ENCODE measurements around the gene SLC4A8.

Gene SLC4A8

GRCh38 chr12:51424662-51425539 lies at the start of gene SLC4A8:
TSS of gene SLC4A8 (plus strand) at chr12:51424831. CDS start at chr12:51424988, 157 bp downstream.
- peak; percentile 94 for TF ChIP-seq CTCF (IDR thresholded peaks at IDR 0.05; ENCODE audit: insufficient read depth, low read length, missing control alignments)
- DNase-seq (ENCODE audit: low read depth, low spot score): no peak
- ChIA-PET POLR2A (no interaction called here), CTCF (interaction anchor here (0.6 to 14.7 kb wide), 21 partner anchors 8 to 449 kb away, joined by 3 to 234 read pairs (median 5); no protein-coding TSS in a partner anchor)
- H3K4me3 ChIP-seq (ENCODE audit: low read depth, low read length): peak within 1 kb of the TSS; percentile 85

GRCh38 chr12:51374856-51375255 lies 49.8 kb upstream of the SLC4A8 start:
- ChIA-PET CTCF (interaction anchor here (0.7 kb wide), 1 partner anchor 9 kb away, joined by 3 read pairs; no protein-coding TSS in a partner anchor), POLR2A (no interaction called here)
- no peak overlapping the region for H3K4me3 ChIP-seq (ENCODE audit: low read depth, low read length)
- no peak for TF ChIP-seq CTCF (IDR thresholded peaks at IDR 0.05; ENCODE audit: insufficient read depth, low read length, missing control alignments)
- no peak for DNase-seq (ENCODE audit: low read depth, low spot score)

- DNase-seq (ENCODE audit: low read depth, low spot score): no peak
- no peak for TF ChIP-seq CTCF (IDR thresholded peaks at IDR 0.05; ENCODE audit: insufficient read depth, low read length, missing control alignments)
- CTCF ChIA-PET: interaction anchor here (0.6 to 1.2 kb wide), 3 partner anchors 10 to 34 kb away, joined by 3 read pairs; no protein-coding TSS in a partner anchor
- no peak overlapping the region for H3K4me3 ChIP-seq (ENCODE audit: low read depth, low read length)
- POLR2A ChIA-PET: no interaction called here
Measured at GRCh38 chr12:51377099-51377984, 47.3 kb upstream of the SLC4A8 start.

- no peak overlapping the region for H3K4me3 ChIP-seq (ENCODE audit: low read depth, low read length)
- TF ChIP-seq CTCF (IDR thresholded peaks at IDR 0.05; ENCODE audit: insufficient read depth, low read length, missing control alignments): no peak
- POLR2A ChIA-PET: no interaction called here
- DNase-seq (ENCODE audit: low read depth, low spot score): no peak
- CTCF ChIA-PET: interaction anchor here (1.2 kb wide), 1 partner anchor 9 kb away, joined by 3 read pairs; no protein-coding TSS in a partner anchor
Measured at GRCh38 chr12:51378749-51379148, 45.9 kb upstream of the SLC4A8 start.

- POLR2A ChIA-PET: no interaction called here
- H3K4me3 ChIP-seq (ENCODE audit: low read depth, low read length): no peak overlapping the region
- no peak for DNase-seq (ENCODE audit: low read depth, low spot score)
- CTCF ChIA-PET: no interaction called here
- no peak for TF ChIP-seq CTCF (IDR thresholded peaks at IDR 0.05; ENCODE audit: insufficient read depth, low read length, missing control alignments)
Measured at GRCh38 chr12:51379571-51379970, 45.1 kb upstream of the SLC4A8 start.
